ENCODE measurements around the gene TTLL1. TPM values are rescaled to one million over a fixed set of nuclear protein-coding genes. Genes with fewer than 3 reads are reported as not detected.

Gene TTLL1
- polyA plus RNA-seq, 6 donors from 2014 or later, result 0.60 to 4.1 (median 2.7) TPM

DNA sequence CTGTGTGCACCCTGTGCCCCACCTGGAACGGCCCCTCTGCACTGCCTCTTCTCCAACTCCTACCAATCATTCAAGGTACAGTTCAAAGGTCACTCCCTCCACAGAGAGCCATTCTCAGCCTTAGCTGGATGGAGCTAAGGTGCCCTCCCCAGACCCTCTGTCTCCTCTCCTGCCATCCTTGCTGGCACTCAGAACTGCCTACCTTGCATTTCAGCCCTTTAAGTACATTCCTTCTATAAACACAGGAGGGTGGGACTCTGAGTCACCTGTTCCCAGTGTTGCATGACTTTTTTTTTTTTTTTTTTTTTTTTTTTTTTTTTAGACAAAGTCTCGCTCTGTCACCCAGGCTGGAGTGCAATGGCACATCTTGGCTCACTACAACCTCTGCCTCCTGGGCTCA, 8.6 kb downstream of the TTLL1 start:
- Mint-ChIP-seq H3K9me3 (no peaks in the 10 kb centered on the region), H3K4me3 (no peak overlapping the region), H3K36me3 (peaks cover 0 to 5% of the 10 kb centered on the region in 2 donors), H3K27me3 (no peaks in the 10 kb centered on the region), H3K27ac (peak overlapping the region in 1 of 6 donors; percentile 86), H3K4me1 (peaks cover 0 to 7% (median 6%) of the 10 kb centered on the region in 3 donors)
- no peak for ATAC-seq (ENCODE audit: low read depth in 2 of 2)
- DNase-seq, result no peak

DNA sequence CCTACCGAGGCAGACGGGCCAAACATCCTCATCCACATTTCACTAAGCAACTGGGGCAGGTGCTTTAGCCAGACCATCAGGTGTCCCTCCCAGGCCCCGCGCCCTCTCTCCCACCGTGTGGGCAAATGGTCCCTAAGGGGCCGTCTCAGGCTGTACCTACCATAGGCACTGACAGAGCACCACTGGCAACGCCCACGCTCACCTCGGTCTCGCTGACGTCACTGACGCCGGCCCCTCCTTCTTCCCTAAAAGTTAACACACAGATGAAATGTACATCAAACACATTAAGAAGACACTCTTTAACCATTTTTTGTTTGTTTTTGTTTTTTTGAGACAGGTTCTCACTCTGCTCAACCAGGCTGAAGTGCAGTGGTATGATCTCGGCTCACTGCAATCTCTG, 9.4 kb downstream of the TTLL1 start:
- H3K4me1 Mint-ChIP-seq, result peaks cover 0 to 7% (median 6%) of the 10 kb centered on the region in 3 donors
- no peak overlapping the region for H3K27ac Mint-ChIP-seq
- DNase-seq, result no peak
- no peaks in the 10 kb centered on the region for H3K9me3 Mint-ChIP-seq
- no peak for ATAC-seq (ENCODE audit: low read depth in 2 of 2)
- H3K27me3 Mint-ChIP-seq, result no peaks in the 10 kb centered on the region
- no peak overlapping the region for H3K4me3 Mint-ChIP-seq
- no peaks in the 10 kb centered on the region for H3K36me3 Mint-ChIP-seq

DNA sequence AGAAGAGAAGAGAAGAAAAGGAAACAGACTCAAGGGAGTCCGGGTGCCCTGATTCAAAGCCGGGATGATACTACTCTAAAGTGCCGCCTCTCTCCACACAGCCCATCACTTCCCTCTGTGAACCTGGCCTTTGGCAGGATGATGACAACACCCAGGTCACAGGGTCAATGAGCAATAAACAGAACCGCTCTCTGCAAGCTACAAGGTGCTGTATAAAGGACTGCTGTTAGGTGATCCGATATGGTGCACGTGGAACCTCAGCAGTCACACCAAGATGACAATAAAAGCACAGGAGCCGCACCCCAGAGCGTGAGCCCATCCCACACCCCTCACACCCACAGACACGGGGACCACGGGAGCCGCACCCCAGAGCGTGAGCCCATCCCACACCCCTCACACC, 10.7 kb downstream of the TTLL1 start:
- DNase-seq (no peak), ATAC-seq (ENCODE audit: low read depth in 2 of 2) (no peak)
- H3K36me3 Mint-ChIP-seq, result no peaks in the 10 kb centered on the region
- H3K4me3 Mint-ChIP-seq, result peak overlapping the region in 1 of 8 donors; percentile 24
- peaks cover 0 to 7% (median 6%) of the 10 kb centered on the region in 3 donors for H3K4me1 Mint-ChIP-seq
- no peak overlapping the region for H3K27ac Mint-ChIP-seq
- no peaks in the 10 kb centered on the region for H3K9me3 Mint-ChIP-seq
- no peaks in the 10 kb centered on the region for H3K27me3 Mint-ChIP-seq

DNA sequence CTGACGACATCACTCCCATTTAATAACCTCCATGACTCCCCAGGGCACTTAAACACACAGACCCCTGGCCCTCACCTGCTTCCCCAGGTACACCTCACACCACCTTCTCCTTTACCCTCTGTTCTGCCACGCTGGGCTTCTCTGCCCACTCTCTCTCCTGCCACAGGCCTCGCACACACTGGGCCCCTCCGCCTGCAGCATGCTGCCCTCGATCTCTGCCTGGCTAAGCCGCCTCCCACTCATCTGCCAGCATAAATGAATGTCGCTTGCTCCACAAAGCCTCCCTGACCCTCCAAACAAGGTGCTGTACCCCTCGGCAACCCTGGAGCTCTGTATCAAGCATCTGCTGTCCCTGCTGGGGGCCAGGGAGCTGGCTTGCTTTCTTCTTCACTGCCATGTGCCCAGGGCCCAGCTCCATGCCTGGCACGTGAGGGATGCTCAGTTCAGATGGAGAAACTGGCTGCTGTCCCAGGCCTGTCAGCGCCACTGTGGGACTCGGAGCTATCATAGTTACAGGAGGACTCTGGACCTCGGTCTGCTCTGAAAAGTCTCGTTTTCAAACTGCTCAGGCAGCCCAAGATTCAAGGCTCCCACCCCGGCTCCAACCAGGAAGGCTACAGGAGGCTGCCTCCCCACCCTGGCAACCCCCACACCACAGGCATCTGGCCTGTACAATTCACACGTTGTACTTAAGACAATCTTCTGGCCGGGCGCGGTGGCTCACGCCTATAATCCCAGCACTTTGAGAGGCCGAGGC, 11.9 kb downstream of the TTLL1 start:
- Mint-ChIP-seq H3K27ac (no peak overlapping the region), H3K36me3 (no peaks in the 10 kb centered on the region), H3K4me3 (no peak overlapping the region), H3K4me1 (peaks cover 0 to 7% (median 6%) of the 10 kb centered on the region in 3 donors), H3K27me3 (no peaks in the 10 kb centered on the region), H3K9me3 (no peaks in the 10 kb centered on the region)
- no peak for ATAC-seq (ENCODE audit: low read depth in 2 of 2)
- DNase-seq, result no peak

DNA sequence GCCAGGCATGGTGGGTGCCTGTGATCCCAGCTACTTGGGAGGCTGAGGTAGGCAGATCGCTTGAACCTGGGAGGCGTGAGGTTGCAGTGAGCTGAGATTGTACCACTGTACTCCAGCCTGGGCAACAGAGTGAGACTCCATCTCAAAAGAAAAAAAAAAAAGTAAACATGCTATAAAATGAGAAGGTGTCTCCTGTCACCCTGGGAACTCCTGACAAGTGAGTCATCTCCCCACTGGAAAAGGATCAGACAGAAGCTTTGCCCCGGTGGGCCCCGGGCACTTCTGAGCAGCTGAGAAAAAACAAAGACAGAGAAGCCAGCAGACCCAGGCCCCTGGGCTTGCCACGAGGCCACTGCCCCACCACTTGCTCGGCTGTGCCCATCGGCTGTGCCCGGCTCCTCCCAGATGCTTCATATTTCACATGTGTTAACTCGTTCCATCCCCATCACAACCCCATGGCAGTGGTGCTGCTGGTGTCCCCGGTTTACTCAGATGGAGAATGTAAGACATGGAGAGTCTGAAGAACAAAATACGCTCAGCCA, 22.3 kb downstream of the TTLL1 start:
- Mint-ChIP-seq H3K9me3 (no peaks in the 10 kb centered on the region), H3K4me3 (no peak overlapping the region), H3K27me3 (no peaks in the 10 kb centered on the region), H3K36me3 (peaks cover 5 to 8% of the 10 kb centered on the region in 2 donors), H3K4me1 (no peaks in the 10 kb centered on the region), H3K27ac (peak overlapping the region in 1 of 6 donors; percentile 69)
- no peak for DNase-seq
- no peak for ATAC-seq (ENCODE audit: low read depth in 2 of 2)

DNA sequence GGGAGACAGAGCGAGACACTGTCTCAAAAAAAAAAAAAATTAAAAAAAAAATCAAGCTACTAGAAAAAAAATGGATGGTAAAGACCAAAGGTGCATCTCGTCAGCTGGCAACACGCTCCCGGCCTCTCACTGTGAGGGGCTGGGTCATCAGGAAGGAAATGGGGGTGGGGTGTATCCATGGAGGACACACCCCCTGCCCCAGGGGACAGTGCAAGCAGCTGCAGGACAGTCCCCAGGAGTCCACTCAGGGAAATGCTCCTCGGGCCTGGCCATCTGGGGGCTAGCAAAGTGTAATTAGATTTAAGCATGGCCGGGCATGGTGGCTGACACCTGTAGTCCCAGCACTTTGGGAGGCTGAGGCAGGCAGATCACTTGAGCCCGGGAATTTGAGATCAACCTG, 23.1 kb downstream of the TTLL1 start:
- DNase-seq (no peak), ATAC-seq (ENCODE audit: low read depth in 2 of 2) (no peak)
- no peak overlapping the region for H3K27ac Mint-ChIP-seq
- no peaks in the 10 kb centered on the region for H3K4me1 Mint-ChIP-seq
- H3K4me3 Mint-ChIP-seq, result no peak overlapping the region
- H3K9me3 Mint-ChIP-seq, result no peaks in the 10 kb centered on the region
- no peaks in the 10 kb centered on the region for H3K27me3 Mint-ChIP-seq
- H3K36me3 Mint-ChIP-seq, result peaks cover 5 to 8% of the 10 kb centered on the region in 2 donors

DNA sequence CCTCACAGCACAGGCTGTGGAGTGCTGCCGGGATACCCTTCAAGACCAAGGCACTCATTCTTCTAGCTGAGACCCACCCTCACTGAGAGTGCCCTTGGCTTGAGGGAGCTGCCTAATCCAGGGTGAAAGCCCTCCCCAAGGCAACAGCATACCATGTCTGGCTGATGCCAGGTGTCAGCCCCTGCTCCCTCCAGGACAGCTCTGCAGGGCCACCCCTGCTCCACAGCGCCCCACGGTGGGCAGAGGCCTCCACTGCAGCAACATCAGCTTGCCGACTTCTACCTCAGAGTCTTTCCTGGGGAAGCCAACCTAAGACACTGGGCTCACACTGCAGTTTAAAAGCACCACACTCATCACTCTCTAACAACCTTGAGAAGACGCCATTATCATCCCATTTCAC, 29.0 kb downstream of the TTLL1 start:
- Mint-ChIP-seq H3K4me1 (no peaks in the 10 kb centered on the region), H3K36me3 (peaks cover 5 to 8% of the 10 kb centered on the region in 2 donors), H3K9me3 (no peaks in the 10 kb centered on the region), H3K27ac (no peak overlapping the region), H3K4me3 (peak overlapping the region in 1 of 8 donors; percentile 61), H3K27me3 (no peaks in the 10 kb centered on the region)
- DNase-seq, result peak; percentile 6
- ATAC-seq (ENCODE audit: low read depth in 2 of 2), result no peak

DNA sequence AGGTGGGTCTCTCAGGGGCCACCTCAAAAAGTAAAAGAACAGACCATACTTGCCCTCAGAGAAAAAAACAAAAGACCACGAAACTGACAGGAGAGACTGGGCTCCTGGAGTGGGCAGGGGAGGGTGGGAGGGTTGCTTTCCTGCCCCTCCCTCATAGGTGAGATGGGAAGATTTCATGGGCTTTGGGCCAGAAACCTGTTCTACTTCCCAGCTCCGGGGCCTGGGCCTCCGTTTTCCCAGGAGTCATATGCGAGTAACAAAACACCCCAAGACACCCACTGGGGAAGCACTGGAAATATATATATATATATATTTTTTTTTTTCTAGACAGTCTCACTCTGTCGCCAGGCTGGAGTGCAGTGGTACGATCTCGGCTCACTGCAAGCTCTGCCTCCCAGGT, 31.6 kb downstream of the TTLL1 start:
- no peaks in the 10 kb centered on the region for H3K4me1 Mint-ChIP-seq
- H3K36me3 Mint-ChIP-seq, result no peaks in the 10 kb centered on the region
- no peak overlapping the region for H3K4me3 Mint-ChIP-seq
- DNase-seq, result no peak
- no peak overlapping the region for H3K27ac Mint-ChIP-seq
- ATAC-seq (ENCODE audit: low read depth in 2 of 2), result no peak
- H3K27me3 Mint-ChIP-seq, result no peaks in the 10 kb centered on the region
- no peaks in the 10 kb centered on the region for H3K9me3 Mint-ChIP-seq

DNA sequence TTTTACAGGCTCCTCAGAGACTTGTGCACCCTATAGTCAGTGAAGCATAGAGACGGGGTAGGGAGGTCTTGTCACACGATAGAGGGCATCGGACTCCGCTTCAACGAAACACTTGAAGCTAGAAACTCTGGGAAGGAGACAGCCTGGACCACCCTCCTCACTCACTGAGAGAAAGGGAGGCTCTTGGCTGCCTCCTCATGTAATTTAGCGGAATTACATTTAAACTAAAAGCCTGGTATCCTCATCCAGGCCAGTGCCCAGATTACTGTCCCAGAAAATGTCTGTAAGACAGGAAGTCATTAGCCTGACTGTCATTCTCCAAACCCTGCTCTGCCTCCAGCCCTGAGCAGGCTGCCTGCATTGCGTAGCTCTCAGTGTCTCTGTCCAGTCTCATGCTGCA, 36.0 kb downstream of the TTLL1 start:
- no peak for ATAC-seq (ENCODE audit: low read depth in 2 of 2)
- H3K4me3 Mint-ChIP-seq, result no peak overlapping the region
- no peaks in the 10 kb centered on the region for H3K4me1 Mint-ChIP-seq
- H3K36me3 Mint-ChIP-seq, result no peaks in the 10 kb centered on the region
- no peaks in the 10 kb centered on the region for H3K9me3 Mint-ChIP-seq
- no peak overlapping the region for H3K27ac Mint-ChIP-seq
- no peak for DNase-seq
- no peaks in the 10 kb centered on the region for H3K27me3 Mint-ChIP-seq

DNA sequence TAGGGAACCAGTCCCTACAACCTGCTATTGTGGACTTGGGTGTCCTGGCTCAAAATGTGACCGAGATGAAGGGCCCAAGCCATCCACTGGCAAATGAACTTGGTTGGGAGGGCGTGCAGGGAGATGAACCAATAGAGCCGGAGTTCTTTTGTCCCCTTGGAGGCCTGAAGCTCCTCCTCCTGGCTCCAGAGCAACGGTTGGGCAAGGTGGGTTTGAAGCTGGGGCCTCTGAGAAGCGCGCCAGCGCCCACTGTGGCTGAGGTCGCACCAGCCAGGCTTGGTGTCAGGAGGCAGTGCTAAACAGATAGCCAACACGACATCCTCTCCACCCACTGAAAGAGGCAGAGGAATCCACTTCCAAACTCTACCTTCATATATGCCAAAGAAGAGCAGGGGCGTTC, 38.2 kb downstream of the TTLL1 start:
- Mint-ChIP-seq H3K27me3 (no peaks in the 10 kb centered on the region), H3K9me3 (no peaks in the 10 kb centered on the region), H3K36me3 (no peaks in the 10 kb centered on the region), H3K27ac (no peak overlapping the region), H3K4me3 (no peak overlapping the region), H3K4me1 (no peaks in the 10 kb centered on the region)
- ATAC-seq (ENCODE audit: low read depth in 2 of 2) (no peak), DNase-seq (no peak)

DNA sequence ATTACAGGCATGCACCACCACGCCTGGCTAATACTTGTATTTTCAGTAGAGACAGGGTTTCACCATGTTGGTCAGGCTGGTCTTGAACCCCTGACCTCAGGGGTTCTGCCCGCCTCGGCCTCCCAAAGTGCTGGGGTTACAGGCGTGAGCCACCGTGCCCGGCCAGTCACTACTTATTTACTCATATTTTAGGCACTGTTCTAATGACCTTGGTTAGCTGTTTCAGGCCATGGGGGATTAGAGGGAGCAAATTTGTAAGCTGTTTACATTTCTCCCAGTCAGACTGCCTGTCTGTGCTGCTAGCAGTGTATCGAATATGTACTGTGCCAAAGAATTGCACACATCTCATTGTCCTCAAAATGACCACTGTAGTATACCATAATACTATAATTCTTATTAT, 41.6 kb downstream of the TTLL1 start:
- no peak for ATAC-seq (ENCODE audit: low read depth in 2 of 2)
- H3K4me1 Mint-ChIP-seq, result no peaks in the 10 kb centered on the region
- DNase-seq, result no peak
- no peak overlapping the region for H3K27ac Mint-ChIP-seq
- H3K4me3 Mint-ChIP-seq, result no peak overlapping the region
- no peaks in the 10 kb centered on the region for H3K9me3 Mint-ChIP-seq
- H3K27me3 Mint-ChIP-seq, result no peaks in the 10 kb centered on the region
- H3K36me3 Mint-ChIP-seq, result no peaks in the 10 kb centered on the region

DNA sequence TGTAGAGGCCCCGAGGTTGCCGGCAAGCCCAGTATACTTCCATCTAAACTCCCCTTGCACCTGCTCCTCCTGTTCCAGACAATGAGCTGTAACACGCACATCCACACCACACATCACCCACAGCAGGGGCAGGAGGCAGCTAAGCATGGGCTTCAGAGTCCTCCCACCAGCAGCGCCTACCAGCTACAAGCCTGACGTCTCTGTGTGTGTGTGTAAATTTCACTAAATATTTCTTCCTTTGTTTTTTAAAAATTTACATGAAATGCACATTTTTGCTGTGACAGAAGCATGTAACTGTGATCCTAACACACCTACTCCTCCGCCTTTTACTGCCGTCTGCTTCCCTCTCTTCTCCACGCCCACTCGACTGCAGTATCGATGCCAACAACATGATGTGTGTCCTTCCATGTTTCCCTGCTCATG, 44.9 kb downstream of the TTLL1 start:
- no peak overlapping the region for H3K4me3 Mint-ChIP-seq
- H3K27ac Mint-ChIP-seq, result peak overlapping the region in 1 of 6 donors; percentile 39
- H3K27me3 Mint-ChIP-seq, result no peaks in the 10 kb centered on the region
- no peaks in the 10 kb centered on the region for H3K9me3 Mint-ChIP-seq
- ATAC-seq (ENCODE audit: low read depth in 2 of 2) (no peak), DNase-seq (no peak)
- H3K36me3 Mint-ChIP-seq, result no peaks in the 10 kb centered on the region
- H3K4me1 Mint-ChIP-seq, result no peaks in the 10 kb centered on the region

DNA sequence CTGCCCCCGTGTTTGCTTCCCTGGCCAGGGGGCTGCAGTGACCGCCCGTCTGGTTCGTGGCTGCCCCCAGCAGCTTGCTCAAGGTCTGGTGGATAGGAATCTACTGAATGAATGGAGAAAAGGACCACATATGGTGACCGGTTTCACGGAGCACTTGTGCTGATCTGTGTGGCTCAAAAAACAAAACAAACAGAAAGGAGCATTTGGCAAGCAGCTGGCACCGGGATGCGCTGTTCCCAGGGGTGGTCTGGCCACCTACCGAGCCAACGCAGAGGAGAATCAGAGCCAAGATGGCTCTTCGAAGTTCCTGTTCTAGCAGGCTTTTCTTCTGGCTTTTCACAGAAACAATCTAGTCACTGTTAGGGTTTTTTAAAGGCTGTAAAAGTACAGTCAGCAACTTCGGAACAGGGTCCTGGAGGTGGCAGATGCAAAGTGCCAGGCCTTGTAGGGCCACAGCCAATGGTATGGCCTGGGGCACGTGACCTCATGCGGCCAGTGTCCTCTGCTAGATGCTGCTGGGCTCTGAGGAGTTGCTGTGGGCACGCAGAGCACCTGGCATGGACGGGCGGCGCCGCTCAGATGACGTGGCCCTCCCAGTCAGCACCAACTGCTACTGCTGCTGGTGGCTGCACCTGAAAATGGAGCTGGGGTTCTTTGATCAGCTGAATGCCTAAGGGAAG, 47.0 kb downstream of the TTLL1 start:
- Mint-ChIP-seq H3K27ac (no peak overlapping the region), H3K36me3 (no peaks in the 10 kb centered on the region)

DNA sequence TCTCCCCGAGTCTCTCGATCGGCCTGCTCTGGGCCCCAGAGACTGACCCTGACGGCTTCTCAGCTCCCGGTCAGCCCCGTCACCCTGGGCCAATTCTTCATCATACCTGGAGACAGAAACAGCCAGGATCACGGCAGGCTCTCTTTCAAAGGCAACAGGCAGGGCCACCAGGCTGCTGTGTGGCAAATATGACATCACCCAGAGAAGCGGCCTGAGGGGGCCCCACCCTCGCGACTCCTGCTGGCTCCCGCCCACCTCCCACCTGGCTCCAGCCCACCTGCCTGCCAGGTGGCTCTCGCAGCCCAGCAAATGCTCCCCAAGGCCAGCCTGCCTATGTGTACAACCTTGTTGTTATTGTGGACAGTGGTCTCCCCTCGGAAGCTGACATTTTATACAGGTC, 49.4 kb downstream of the TTLL1 start:
- DNase-seq, result no peak
- Mint-ChIP-seq H3K27me3 (no peaks in the 10 kb centered on the region), H3K9me3 (no peaks in the 10 kb centered on the region), H3K27ac (no peak overlapping the region), H3K4me1 (no peaks in the 10 kb centered on the region), H3K4me3 (no peak overlapping the region), H3K36me3 (no peaks in the 10 kb centered on the region)
- no peak for ATAC-seq (ENCODE audit: low read depth in 2 of 2)

More for the DNA sequence above, 47.0 kb downstream of the TTLL1 start:
- DNase-seq (no peak), ATAC-seq (ENCODE audit: low read depth in 2 of 2) (no peak)
- H3K4me1 Mint-ChIP-seq, result no peaks in the 10 kb centered on the region
- no peak overlapping the region for H3K4me3 Mint-ChIP-seq
- H3K27me3 Mint-ChIP-seq, result no peaks in the 10 kb centered on the region
- no peaks in the 10 kb centered on the region for H3K9me3 Mint-ChIP-seq
